H9 (cell line): ENCODE results near the gene KBTBD12. TPM values are rescaled to one million over a fixed set of nuclear protein-coding genes. Genes with fewer than 3 reads are reported as not detected.

ENCODE experiments used
- DNase-seq: peaks from one replicate; pipeline ENCODE4 v3.0.0-alpha.2; 2017
- H2AFZ ChIP-seq: one replicate; pipeline ENCODE4 v1.6.1; 2013; ENCODE audit warnings: mild to moderate bottlenecking, low read length, control low read depth, moderate library complexity
- H2AK5ac ChIP-seq: 2 replicates; pipeline ENCODE4 v1.6.1; 2013; ENCODE audit warnings: low read length, control low read depth, mixed read lengths; ENCODE audit not compliant: insufficient read length
- H2BK120ac ChIP-seq: one replicate; pipeline ENCODE4 v1.6.1; 2013; ENCODE audit warnings: low read depth, mild to moderate bottlenecking, low read length, control low read depth, inconsistent platforms; ENCODE audit not compliant: poor library complexity, severe bottlenecking
- H2BK12ac ChIP-seq: 2 replicates; pipeline ENCODE4 v1.6.1; 2013; ENCODE audit warnings: low read length, control low read depth, mixed read lengths, low read depth; ENCODE audit not compliant: insufficient read length
- H2BK15ac ChIP-seq: 2 replicates; pipeline ENCODE4 v1.6.1; 2013; ENCODE audit warnings: low read depth, low read length, control low read depth
- H2BK20ac ChIP-seq: one replicate; pipeline ENCODE4 v1.6.1; 2013; ENCODE audit warnings: low read depth, mild to moderate bottlenecking, low read length, control low read depth, inconsistent platforms; ENCODE audit not compliant: poor library complexity, severe bottlenecking
- H2BK5ac ChIP-seq: 2 replicates; pipeline ENCODE4 v1.6.1; 2013; ENCODE audit warnings: low read length, control low read depth, mixed read lengths; ENCODE audit not compliant: insufficient read length
- H3K14ac ChIP-seq: 2 replicates; pipeline ENCODE4 v1.6.1; 2013; ENCODE audit warnings: low read length, control low read depth; ENCODE audit not compliant: insufficient read depth
- H3K18ac ChIP-seq: 2 replicates; pipeline ENCODE4 v1.6.1; 2013; ENCODE audit warnings: low read depth, mild to moderate bottlenecking, mixed read lengths, low read length, control low read depth; ENCODE audit not compliant: insufficient read length
- H3K23ac ChIP-seq: 2 replicates; pipeline ENCODE4 v1.6.1; 2013; ENCODE audit warnings: low read length, control low read depth, mixed read lengths, low read depth; ENCODE audit not compliant: insufficient read length
- H3K23me2 ChIP-seq: 2 replicates; pipeline ENCODE4 v1.6.1; 2013; ENCODE audit warnings: low read depth, mild to moderate bottlenecking, mixed read lengths, low read length, control low read depth; ENCODE audit not compliant: insufficient read length, poor library complexity, severe bottlenecking
- H3K27ac ChIP-seq: 2 replicates; pipeline ENCODE4 v1.5.1; 2013; ENCODE audit warnings: low read length, control low read depth, mixed read lengths, low read depth; ENCODE audit not compliant: insufficient read length
- H3K27me3 ChIP-seq: 2 replicates; pipeline ENCODE4 v1.6.1; 2013; ENCODE audit warnings: low read length, control low read depth, inconsistent platforms; ENCODE audit not compliant: insufficient read depth
- H3K4ac ChIP-seq: 2 replicates; pipeline ENCODE4 v1.6.1; 2013; ENCODE audit warnings: low read depth, mild to moderate bottlenecking, control low read depth, inconsistent platforms, low read length, moderate library complexity
- H3K4me1 ChIP-seq: 2 replicates; pipeline ENCODE4 v1.6.1; 2013; ENCODE audit warnings: low read length, control low read depth, inconsistent platforms; ENCODE audit not compliant: insufficient read depth
- H3K4me2 ChIP-seq: 2 replicates; pipeline ENCODE4 v1.6.1; 2013; ENCODE audit warnings: low read length, control low read depth, mixed read lengths; ENCODE audit not compliant: insufficient read length, insufficient read depth
- H3K56ac ChIP-seq: 2 replicates; pipeline ENCODE4 v1.6.1; 2013; ENCODE audit warnings: low read depth, mild to moderate bottlenecking, mixed read lengths, low read length, control low read depth; ENCODE audit not compliant: insufficient read length
- H3K79me1 ChIP-seq: 2 replicates; pipeline ENCODE4 v1.6.1; 2013; ENCODE audit warnings: low read depth, mild to moderate bottlenecking, moderate library complexity, low read length, control low read depth, inconsistent platforms; ENCODE audit not compliant: insufficient read depth, poor library complexity, severe bottlenecking
- H3K79me2 ChIP-seq: 2 replicates; pipeline ENCODE4 v1.6.1; 2013; ENCODE audit warnings: low read length, control low read depth, inconsistent platforms; ENCODE audit not compliant: insufficient read depth
- H3K9ac ChIP-seq: 2 replicates; pipeline ENCODE4 v1.6.1; 2013; ENCODE audit warnings: low read length, control low read depth, mixed read lengths; ENCODE audit not compliant: insufficient read length; ENCODE audit errors: extremely low read depth
- H3K9me3 ChIP-seq: one replicate; pipeline ENCODE4 v1.6.1; 2013; ENCODE audit warnings: low read depth, low read length, inconsistent platforms; ENCODE audit not compliant: control insufficient read depth
- H3T11ph ChIP-seq: one replicate; pipeline ENCODE4 v1.6.1; 2013; ENCODE audit warnings: mild to moderate bottlenecking, low read length, control low read depth, inconsistent platforms
- H4K20me1 ChIP-seq: one replicate; pipeline ENCODE4 v1.6.1; 2013; ENCODE audit not compliant: control insufficient read depth, insufficient read length, insufficient read depth
- H4K5ac ChIP-seq: 2 replicates; pipeline ENCODE4 v1.6.1; 2013; ENCODE audit warnings: low read depth, mild to moderate bottlenecking, mixed read lengths, low read length, control low read depth; ENCODE audit not compliant: insufficient read length
- H4K8ac ChIP-seq: replicated peaks from 2 replicates; pipeline ENCODE4 v1.6.1; 2013; ENCODE audit warnings: low read length, control low read depth, mixed read lengths, low read depth; ENCODE audit not compliant: insufficient read length
- H4K91ac ChIP-seq: 2 replicates; pipeline ENCODE4 v1.6.1; 2013; ENCODE audit warnings: low read depth, mild to moderate bottlenecking, moderate library complexity, mixed read lengths, low read length, control low read depth; ENCODE audit not compliant: insufficient read length
- H3K27ac Mint-ChIP-seq, 3 experiments: 2 replicates in 2 of 3; 3 replicates in 1 of 3; pipeline ENCODE4 v1.8.0; 2020 to 2021; ENCODE audit warnings: mixed read lengths in 3 of 3, mild to moderate bottlenecking in 1 of 3, moderate library complexity in 1 of 3
- H3K27me3 Mint-ChIP-seq: 2 replicates; pipeline ENCODE4 v1.8.0; 2021; ENCODE audit warnings: low read depth, mild to moderate bottlenecking, moderate library complexity, mixed read lengths
- H3K36me3 Mint-ChIP-seq, 3 experiments: 2 replicates in 2 of 3; 3 replicates in 1 of 3; pipeline ENCODE4 v1.8.0; 2020 to 2021; ENCODE audit warnings: low read depth in 3 of 3, mixed read lengths in 3 of 3; ENCODE audit not compliant: insufficient read depth in 1 of 3
- H3K4me1 Mint-ChIP-seq, 2 experiments: 2 replicates each; pipeline ENCODE4 v1.8.0; 2020; ENCODE audit warnings: mixed read lengths in 2 of 2
- H3K4me3 Mint-ChIP-seq, 2 experiments: 2 replicates in 1 of 2; 3 replicates in 1 of 2; pipeline ENCODE4 v1.8.0; 2020 to 2021; ENCODE audit warnings: mild to moderate bottlenecking in 2 of 2, mixed read lengths in 2 of 2, moderate library complexity in 1 of 2
- H3K9me3 Mint-ChIP-seq, 2 experiments: 2 replicates in 1 of 2; 3 replicates in 1 of 2; pipeline ENCODE4 v1.8.0; 2020; ENCODE audit warnings: mild to moderate bottlenecking in 2 of 2, mixed read lengths in 2 of 2, moderate library complexity in 1 of 2
- CTCF ChIP-seq: fragments of 200-600 bp; sonication (generic); conservative IDR thresholded peaks from 3 replicates; pipeline ENCODE4 v1.8.0; 2021; ENCODE audit warnings: antibody characterized with exemption, mild to moderate bottlenecking
- WGBS: extraction: QIAGEN DNeasy Blood & Tissue Kit; methylation state at CpG from one replicate; pipeline ENCODE4 v1.1.7; 2013; ENCODE audit warnings: missing lambda C conversion rate, low lambda C conversion rate, mixed read lengths; ENCODE audit not compliant: insufficient read length; ENCODE audit errors: extremely low coverage; 5-methylcytosine and 5-hydroxymethylcytosine counted together
- total RNA-seq: library from RNA; stranded (reverse); gene quantifications from 2 replicates; pipeline ENCODE4 v1.2.1, GENCODE V29; 2021

The KBTBD12 gene
- total RNA-seq, 1 experiment from 2014 or later, result not detected

- H3K9me3 Mint-ChIP-seq, result peaks cover 0 to 4% of the 10 kb centered on the region in 2 experiments; a peak in 3 of 5 replicates
Observed at GRCh38 chr3:128021768-128022372, 106.8 kb downstream of the KBTBD12 start.

More at GRCh38 chr3:128021768-128022372, 106.8 kb downstream of the KBTBD12 start:
- Mint-ChIP-seq H3K27me3 (peaks cover 10% of the 10 kb centered on the region), H3K27ac (peak overlapping the region in 1 of 3 experiments; percentile 35; a peak in 1 of 7 replicates), H3K4me1 (no peaks in the 10 kb centered on the region), H3K4me3 (no peak overlapping the region), H3K36me3 (no peaks in the 10 kb centered on the region; a peak in 1 of 7 replicates)
- H3K27ac ChIP-seq, result no peak overlapping the region
- no peak overlapping the region for H2BK12ac ChIP-seq
- no peak overlapping the region for H2BK120ac ChIP-seq
- no peak overlapping the region for H2BK20ac ChIP-seq
- H3K18ac ChIP-seq, result no peak overlapping the region
- no peak overlapping the region for H3K9ac ChIP-seq
- H3K4ac ChIP-seq, result no peak overlapping the region
- no peaks in the 10 kb centered on the region; the same call in 1 of the 2 replicates for H3K27me3 ChIP-seq
- H4K8ac ChIP-seq, result no peak overlapping the region
- no peak overlapping the region for H2AK5ac ChIP-seq
- WGBS, result no CpG with 5 or more reads among the region's 10 CpGs
- no peaks in the 10 kb centered on the region for H3K4me1 ChIP-seq
- H2AFZ ChIP-seq, result no peak overlapping the region
- no peaks in the 10 kb centered on the region for H3K23me2 ChIP-seq
- no peak overlapping the region for H3K23ac ChIP-seq
- H3K9me3 ChIP-seq, result no peaks in the 10 kb centered on the region
- H4K91ac ChIP-seq, result no peak overlapping the region
- no peak overlapping the region for H3K14ac ChIP-seq
- no peaks in the 10 kb centered on the region for H3K79me2 ChIP-seq
- no peak overlapping the region for H4K5ac ChIP-seq
- no peak overlapping the region for H3T11ph ChIP-seq
- H4K20me1 ChIP-seq, result no peaks in the 10 kb centered on the region
- no peak overlapping the region for H3K56ac ChIP-seq
- TF ChIP-seq CTCF, result no peak
- no peak for DNase-seq
- H2BK5ac ChIP-seq, result no peak overlapping the region
- no peak overlapping the region for H3K4me2 ChIP-seq
- no peaks in the 10 kb centered on the region for H3K79me1 ChIP-seq
- no peak overlapping the region for H2BK15ac ChIP-seq
